Measurements from ENCODE around the gene RDH16.
"Not testable (repeated sequence)": the region's sequence is repeated elsewhere in the genome, so short reads cannot be mapped to it uniquely, and the experiment has no call there.

RDH16 gene

GRCh38 chr12:56921346-56921745 lies 36.1 kb downstream of the RDH16 start:
- no peak for DNase-seq (ENCODE audit: low spot score)

DNA sequence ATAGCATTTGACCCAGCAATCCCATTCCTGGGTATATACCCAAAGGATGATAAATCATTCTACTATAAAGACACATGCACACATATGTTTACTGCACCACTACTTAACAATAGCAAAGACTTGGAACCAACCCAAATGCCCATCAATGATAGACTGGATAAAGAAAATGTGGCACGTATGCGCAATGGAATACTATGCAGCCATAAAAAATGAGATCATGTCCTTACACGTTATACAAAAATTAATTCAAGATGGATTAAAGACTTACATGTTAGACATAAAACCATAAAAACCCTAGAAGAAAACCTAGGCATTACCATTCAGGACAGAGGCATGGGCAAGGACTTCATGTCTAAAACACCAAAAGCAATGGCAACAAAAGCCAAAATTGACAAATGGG lies 39.3 kb downstream of the RDH16 start:
- not testable (repeated sequence) for DNase-seq (ENCODE audit: low spot score)

- DNase-seq (ENCODE audit: low spot score): no peak
Observed at GRCh38 chr12:56916996-56917333, 40.4 kb downstream of the RDH16 start.

GRCh38 chr12:56916296-56916995 lies 41.0 kb downstream of the RDH16 start:
- DNase-seq (ENCODE audit: low spot score): no peak

DNA sequence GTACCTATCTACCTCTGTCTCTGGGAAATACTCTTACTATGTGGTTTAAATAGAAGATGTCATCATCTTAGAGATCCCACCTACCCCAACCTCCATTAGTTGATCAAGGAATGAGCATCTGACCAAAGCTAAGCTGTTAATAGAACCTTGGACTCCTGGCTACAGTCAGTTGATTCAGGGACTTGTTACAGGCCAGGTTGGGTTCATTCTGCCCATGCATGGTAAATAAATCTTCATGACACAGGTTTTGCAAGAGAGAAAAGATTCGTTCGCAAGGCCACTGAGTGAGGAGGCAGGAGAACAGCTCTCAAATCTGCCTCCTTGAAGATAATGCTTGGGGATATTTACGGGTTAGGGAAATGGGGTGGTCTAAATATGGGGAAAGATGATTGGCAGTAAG lies 42.7 kb downstream of the RDH16 start:
- DNase-seq (ENCODE audit: low spot score): no peak

- DNase-seq (ENCODE audit: low spot score): no peak
Observed at GRCh38 chr12:56914256-56914655, 43.2 kb downstream of the RDH16 start.

DNA sequence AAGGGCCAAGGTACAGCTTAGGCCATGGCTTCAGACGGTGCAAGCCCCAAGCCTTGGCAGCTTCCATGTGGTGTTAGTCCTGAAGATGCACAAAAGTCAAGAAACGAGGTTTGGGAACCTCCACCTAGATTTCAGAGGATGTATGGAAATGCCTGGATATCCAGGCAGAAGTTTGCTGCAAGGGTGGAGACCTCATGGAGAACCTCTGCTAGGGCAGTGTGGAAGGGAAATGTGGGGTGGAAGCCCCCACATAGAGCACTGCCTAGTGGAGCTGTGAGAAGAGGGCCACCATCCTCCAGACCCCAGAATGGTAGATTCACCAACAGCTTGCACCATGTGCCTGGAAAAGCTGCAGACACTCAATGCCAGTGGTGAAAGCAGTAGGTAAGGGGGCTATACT lies 48.0 kb downstream of the RDH16 start:
- DNase-seq (ENCODE audit: low spot score): not testable (repeated sequence)

DNA sequence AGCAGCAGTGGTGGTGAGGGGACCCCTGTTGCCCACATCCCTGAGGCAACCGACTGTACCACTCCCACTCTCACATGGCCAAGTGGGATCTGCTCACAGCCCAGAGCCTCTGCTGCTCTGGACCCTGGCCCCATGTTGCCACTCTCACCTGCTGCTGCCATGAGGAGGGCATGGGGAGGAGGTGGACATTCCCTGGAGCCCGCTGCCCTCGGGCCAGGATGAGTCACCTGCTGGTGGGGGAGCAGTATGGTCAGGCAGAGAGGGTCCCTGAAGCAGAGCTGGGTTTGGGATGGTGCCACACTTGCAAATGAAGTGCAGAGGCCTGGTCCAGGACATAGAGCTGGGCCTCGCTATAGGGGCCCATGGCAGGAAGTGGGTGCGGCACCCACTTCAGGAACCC lies 49.3 kb downstream of the RDH16 start:
- DNase-seq (ENCODE audit: low spot score): no peak

DNA sequence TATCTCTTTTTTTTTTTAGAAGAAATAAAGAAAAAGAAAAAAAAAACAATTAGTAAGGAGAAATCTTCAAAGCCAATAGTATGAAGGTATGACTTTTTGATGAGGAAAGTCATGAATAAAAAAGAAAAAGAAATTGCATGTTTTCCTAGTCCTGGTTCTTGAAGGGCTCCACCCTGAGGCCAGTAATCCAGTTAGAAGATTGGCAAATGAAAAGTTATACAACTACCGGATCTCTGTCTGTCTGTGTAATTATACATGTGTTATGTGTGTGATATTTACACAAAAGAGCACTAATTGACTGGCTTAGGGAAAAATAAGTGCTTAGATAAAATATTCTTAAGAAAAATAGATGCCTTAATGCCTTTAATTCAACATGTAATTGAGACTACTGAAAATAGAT lies 51.6 kb downstream of the RDH16 start:
- no peak for DNase-seq (ENCODE audit: low spot score)

GRCh38 chr12:56903374-56903773 lies 54.0 kb downstream of the RDH16 start:
- no peak for DNase-seq (ENCODE audit: low spot score)
